ENCODE data around the gene NAT16. TPM values are rescaled to one million over a fixed set of nuclear protein-coding genes. Genes with fewer than 3 reads are reported as not detected.

The NAT16 gene
- total RNA-seq, 1 donor, result not detected

GRCh38 chr7:101186844-101187428 lies 6.8 kb upstream of the NAT16 start:
- Histone ChIP-seq H3K4me1 (ENCODE audit: insufficient read depth, low read length) (peaks cover 4% of the 10 kb centered on the region), H3K27ac (ENCODE audit: low read depth, low read length) (no peak overlapping the region), H3K36me3 (ENCODE audit: insufficient read depth, low read length) (no peaks in the 10 kb centered on the region), H2AFZ (ENCODE audit: low read length) (no peak overlapping the region), H3K27me3 (ENCODE audit: insufficient read depth, low read length) (peaks cover 4% of the 10 kb centered on the region), H3K4me2 (ENCODE audit: insufficient read depth, low read length) (no peak overlapping the region), H4K20me1 (ENCODE audit: insufficient read depth, low read length) (no peaks in the 10 kb centered on the region), H3K9me3 (ENCODE audit: low read depth, low read length) (no peaks in the 10 kb centered on the region), H3K79me2 (ENCODE audit: insufficient read depth, low read length) (no peaks in the 10 kb centered on the region), H3K4me3 (ENCODE audit: insufficient read depth, low read length) (no peak overlapping the region)
- no peak for TF ChIP-seq CTCF (IDR thresholded peaks at IDR 0.05; ENCODE audit: extremely low read depth, low read depth, low read length)
- DNase-seq (ENCODE audit: insufficient read length, low spot score, missing footprints), result no peak

GRCh38 chr7:101186194-101186593 lies 6.1 kb upstream of the NAT16 start:
- Histone ChIP-seq H3K4me3 (ENCODE audit: insufficient read depth, low read length) (no peak overlapping the region), H3K79me2 (ENCODE audit: insufficient read depth, low read length) (no peaks in the 10 kb centered on the region), H4K20me1 (ENCODE audit: insufficient read depth, low read length) (no peaks in the 10 kb centered on the region), H3K27ac (ENCODE audit: low read depth, low read length) (no peak overlapping the region), H2AFZ (ENCODE audit: low read length) (no peak overlapping the region), H3K9me3 (ENCODE audit: low read depth, low read length) (no peaks in the 10 kb centered on the region), H3K36me3 (ENCODE audit: insufficient read depth, low read length) (no peaks in the 10 kb centered on the region), H3K4me1 (ENCODE audit: insufficient read depth, low read length) (peaks cover 4% of the 10 kb centered on the region), H3K27me3 (ENCODE audit: insufficient read depth, low read length) (peaks cover 5% of the 10 kb centered on the region), H3K4me2 (ENCODE audit: insufficient read depth, low read length) (no peak overlapping the region)
- DNase-seq (ENCODE audit: insufficient read length, low spot score, missing footprints), result no peak
- TF ChIP-seq CTCF (IDR thresholded peaks at IDR 0.05; ENCODE audit: extremely low read depth, low read depth, low read length), result no peak

GRCh38 chr7:101185258-101185839 lies 5.3 kb upstream of the NAT16 start:
- Histone ChIP-seq H3K27ac (ENCODE audit: low read depth, low read length) (no peak overlapping the region), H3K4me2 (ENCODE audit: insufficient read depth, low read length) (no peak overlapping the region), H3K79me2 (ENCODE audit: insufficient read depth, low read length) (no peaks in the 10 kb centered on the region), H3K9me3 (ENCODE audit: low read depth, low read length) (no peaks in the 10 kb centered on the region), H3K27me3 (ENCODE audit: insufficient read depth, low read length) (peaks cover 8% of the 10 kb centered on the region), H3K4me1 (ENCODE audit: insufficient read depth, low read length) (peaks cover 4% of the 10 kb centered on the region), H2AFZ (ENCODE audit: low read length) (no peak overlapping the region), H3K4me3 (ENCODE audit: insufficient read depth, low read length) (no peak overlapping the region), H4K20me1 (ENCODE audit: insufficient read depth, low read length) (no peaks in the 10 kb centered on the region), H3K36me3 (ENCODE audit: insufficient read depth, low read length) (no peaks in the 10 kb centered on the region)
- no peak for TF ChIP-seq CTCF (IDR thresholded peaks at IDR 0.05; ENCODE audit: extremely low read depth, low read depth, low read length)
- DNase-seq (ENCODE audit: insufficient read length, low spot score, missing footprints), result peak; percentile 64

GRCh38 chr7:101179713-101180112 lies 380 bp downstream of the NAT16 start:
- DNase-seq (ENCODE audit: insufficient read length, low spot score, missing footprints), result no peak
- no peaks in the 10 kb centered on the region for H3K36me3 ChIP-seq (ENCODE audit: insufficient read depth, low read length)
- no peak overlapping the region for H2AFZ ChIP-seq (ENCODE audit: low read length)
- no peaks in the 10 kb centered on the region for H3K9me3 ChIP-seq (ENCODE audit: low read depth, low read length)
- no peak overlapping the region for H3K4me3 ChIP-seq (ENCODE audit: insufficient read depth, low read length)
- H3K27me3 ChIP-seq (ENCODE audit: insufficient read depth, low read length), result peaks cover 61% of the 10 kb centered on the region
- H3K4me2 ChIP-seq (ENCODE audit: insufficient read depth, low read length), result no peak overlapping the region
- no peaks in the 10 kb centered on the region for H4K20me1 ChIP-seq (ENCODE audit: insufficient read depth, low read length)
- H3K4me1 ChIP-seq (ENCODE audit: insufficient read depth, low read length), result no peaks in the 10 kb centered on the region
- H3K27ac ChIP-seq (ENCODE audit: low read depth, low read length), result no peak overlapping the region
- H3K79me2 ChIP-seq (ENCODE audit: insufficient read depth, low read length), result no peaks in the 10 kb centered on the region
- TF ChIP-seq CTCF (IDR thresholded peaks at IDR 0.05; ENCODE audit: extremely low read depth, low read depth, low read length), result no peak

All from osteoblast (primary cell).